Neural cell (in vitro differentiated cells): ENCODE data around the gene NR1H4.

Source experiments
- EP300 ChIP-seq: fragments of 450-650 bp; conservative IDR thresholded peaks from 2 replicates; pipeline ENCODE4 v1.6.1; 2014; ENCODE audit warnings: antibody characterized with exemption, mild to moderate bottlenecking, moderate library complexity; ENCODE audit not compliant: poor library complexity, severe bottlenecking
- EZH2 ChIP-seq: fragments of 200-600, 300-800 bp; shearing (Covaris generic), sonication (generic); IDR thresholded peaks from 2 replicates; pipeline ENCODE4 v1.6.1; 2014; ENCODE audit warnings: antibody characterized with exemption, low read length, borderline replicate concordance, mild to moderate bottlenecking; ENCODE audit not compliant: insufficient read depth, poor library complexity, severe bottlenecking
- MXI1 ChIP-seq: fragments of 450-650 bp; conservative IDR thresholded peaks from 2 replicates; pipeline ENCODE4 v1.6.1; 2014; ENCODE audit warnings: antibody characterized with exemption, mild to moderate bottlenecking; ENCODE audit not compliant: poor library complexity, severe bottlenecking
- POLR2AphosphoS5 ChIP-seq: IDR thresholded peaks from 2 replicates; pipeline ENCODE4 v1.6.1; 2012
- TAF1 ChIP-seq: IDR thresholded peaks from 2 replicates; pipeline ENCODE4 v1.6.1; 2012; ENCODE audit warnings: low read depth
- TF ChIP-seq, protein P1 (sequence below): fragments of 450-650 bp; IDR thresholded peaks from 2 replicates; pipeline ENCODE4 v1.5.1; 2014; ENCODE audit warnings: antibody characterized with exemption, mild to moderate bottlenecking, moderate library complexity; ENCODE audit not compliant: poor library complexity, severe bottlenecking

DNA sequence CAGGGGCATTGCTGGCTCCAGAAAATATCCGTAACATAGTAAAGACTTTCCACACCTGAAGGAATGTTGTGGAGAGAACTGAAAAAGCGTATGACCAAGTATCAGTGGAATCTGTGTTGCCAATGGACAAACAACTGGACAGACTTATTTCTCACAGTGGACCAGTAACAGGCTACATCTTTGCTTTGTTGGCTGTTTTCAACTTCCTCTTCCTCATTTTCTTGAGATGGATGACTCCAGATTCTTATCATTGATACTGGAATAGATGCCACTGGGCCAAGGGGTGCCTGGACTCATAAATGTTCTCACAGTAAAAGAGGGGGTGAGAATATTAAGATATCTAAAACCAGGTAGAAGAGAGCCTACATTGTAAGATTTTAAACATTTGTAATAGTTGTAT, 106.2 kb downstream of the NR1H4 start:
- TF ChIP-seq, protein P1, sequence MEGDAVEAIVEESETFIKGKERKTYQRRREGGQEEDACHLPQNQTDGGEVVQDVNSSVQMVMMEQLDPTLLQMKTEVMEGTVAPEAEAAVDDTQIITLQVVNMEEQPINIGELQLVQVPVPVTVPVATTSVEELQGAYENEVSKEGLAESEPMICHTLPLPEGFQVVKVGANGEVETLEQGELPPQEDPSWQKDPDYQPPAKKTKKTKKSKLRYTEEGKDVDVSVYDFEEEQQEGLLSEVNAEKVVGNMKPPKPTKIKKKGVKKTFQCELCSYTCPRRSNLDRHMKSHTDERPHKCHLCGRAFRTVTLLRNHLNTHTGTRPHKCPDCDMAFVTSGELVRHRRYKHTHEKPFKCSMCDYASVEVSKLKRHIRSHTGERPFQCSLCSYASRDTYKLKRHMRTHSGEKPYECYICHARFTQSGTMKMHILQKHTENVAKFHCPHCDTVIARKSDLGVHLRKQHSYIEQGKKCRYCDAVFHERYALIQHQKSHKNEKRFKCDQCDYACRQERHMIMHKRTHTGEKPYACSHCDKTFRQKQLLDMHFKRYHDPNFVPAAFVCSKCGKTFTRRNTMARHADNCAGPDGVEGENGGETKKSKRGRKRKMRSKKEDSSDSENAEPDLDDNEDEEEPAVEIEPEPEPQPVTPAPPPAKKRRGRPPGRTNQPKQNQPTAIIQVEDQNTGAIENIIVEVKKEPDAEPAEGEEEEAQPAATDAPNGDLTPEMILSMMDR: no peak
- TF ChIP-seq MXI1 (no peak), POLR2AphosphoS5 (no peak), EZH2 (no peak), TAF1 (no peak), EP300 (no peak)
